ENCODE data around the gene C1orf56. TPM values are rescaled to one million over a fixed set of nuclear protein-coding genes. Genes with fewer than 3 reads are reported as not detected.

Gene C1orf56
- total and polyA plus RNA-seq, 2 donors = 0.80 to 2.1 TPM

DNA sequence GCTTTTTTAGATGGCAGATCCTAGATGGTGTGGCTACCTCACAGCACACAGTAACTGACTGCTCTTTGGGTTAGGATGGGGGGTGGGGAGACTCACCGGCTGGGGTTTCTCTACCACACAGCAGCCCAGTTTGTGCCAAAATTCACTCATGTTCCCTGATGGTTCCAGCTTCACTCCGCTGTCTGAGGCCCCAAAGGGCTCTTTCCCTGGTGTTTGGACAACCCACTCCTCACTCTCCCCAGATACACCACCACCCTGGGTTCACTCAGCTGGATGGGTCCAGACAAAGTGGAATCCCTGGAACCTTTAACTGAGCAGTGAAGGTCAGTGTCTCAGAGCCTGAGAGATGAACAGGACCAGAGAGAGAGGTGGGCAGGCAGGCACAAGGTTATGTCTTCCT is 8.0 kb downstream of the C1orf56 start:
- peaks cover 18 to 45% of the 10 kb centered on the region in 2 donors for H3K4me1 ChIP-seq (ENCODE audit: control insufficient read depth in 2 of 2, insufficient read depth in 2 of 2, low read length in 2 of 2)
- H3K36me3 ChIP-seq (ENCODE audit: control insufficient read depth in 2 of 2, insufficient read depth in 2 of 2, low read length in 1 of 2) = peaks cover 44 to 59% of the 10 kb centered on the region in 2 donors
- DNase-seq (ENCODE audit: low read depth in 6 of 9, low spot score in 9 of 9) = no peak
- 44% methylated on average over 2 of the region's 2 CpGs for whole genome bisulfite sequencing
- no peaks in the 10 kb centered on the region for H3K9me3 ChIP-seq (ENCODE audit: control insufficient read depth in 2 of 2, insufficient read depth in 1 of 2, low read length in 1 of 2)
- no peaks in the 10 kb centered on the region for H3K27me3 ChIP-seq (ENCODE audit: control insufficient read depth in 2 of 2, insufficient read depth in 1 of 2, low read length in 1 of 2)
- H3K4me3 ChIP-seq (ENCODE audit: low read length in 2 of 2) = peak overlapping the region; percentile 13 to 38
- H3K27ac ChIP-seq (ENCODE audit: low read depth in 1 of 2, low read length in 1 of 2) = peak overlapping the region; percentile 69 to 86

DNA sequence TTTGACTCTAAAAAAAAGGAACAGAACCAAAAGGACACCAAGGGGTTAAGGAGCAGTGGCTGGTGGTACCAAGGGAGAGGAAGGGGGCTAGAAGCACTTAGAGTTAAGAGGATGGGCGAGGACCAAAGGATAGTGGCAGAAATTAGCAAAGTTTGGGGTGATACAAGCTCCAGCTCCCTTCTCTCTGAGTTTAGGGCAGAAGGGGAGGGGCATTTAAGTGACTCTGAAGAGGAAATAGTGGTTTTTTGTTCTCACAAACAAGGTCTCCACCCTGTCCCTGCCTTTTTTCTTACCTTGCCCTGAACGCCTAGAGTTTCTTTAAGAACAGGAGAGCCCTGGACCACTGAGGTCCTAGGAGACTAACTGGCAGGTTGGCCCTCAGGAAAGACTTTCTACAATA is 8.6 kb downstream of the C1orf56 start:
- WGBS = 23% methylated on average over 2 of the region's 2 CpGs
- Histone ChIP-seq H3K4me1 (ENCODE audit: control insufficient read depth in 2 of 2, insufficient read depth in 2 of 2, low read length in 2 of 2) (peaks cover 18 to 48% of the 10 kb centered on the region in 2 donors), H3K27me3 (ENCODE audit: control insufficient read depth in 2 of 2, insufficient read depth in 1 of 2, low read length in 1 of 2) (no peaks in the 10 kb centered on the region), H3K9me3 (ENCODE audit: control insufficient read depth in 2 of 2, insufficient read depth in 1 of 2, low read length in 1 of 2) (no peaks in the 10 kb centered on the region), H3K36me3 (ENCODE audit: control insufficient read depth in 2 of 2, insufficient read depth in 2 of 2, low read length in 1 of 2) (peaks cover 44 to 55% of the 10 kb centered on the region in 2 donors), H3K4me3 (ENCODE audit: low read length in 2 of 2) (peak overlapping the region; percentile 13 to 38), H3K27ac (ENCODE audit: low read depth in 1 of 2, low read length in 1 of 2) (peak overlapping the region; percentile 69 to 86)
- peak in 4 of 9 donors; percentile 18 to 74 (median 35) for DNase-seq (ENCODE audit: low read depth in 6 of 9, low spot score in 9 of 9)

- WGBS = 4% methylated on average over 10 of the region's 10 CpGs
- H3K9me3 ChIP-seq (ENCODE audit: control insufficient read depth in 2 of 2, insufficient read depth in 1 of 2, low read length in 1 of 2) = no peaks in the 10 kb centered on the region
- H3K27ac ChIP-seq (ENCODE audit: low read depth in 1 of 2, low read length in 1 of 2) = peak overlapping the region; percentile 95 to 98
- peak overlapping the region; percentile 80 to 88 for H3K4me3 ChIP-seq (ENCODE audit: low read length in 2 of 2)
- peaks cover 23 to 32% of the 10 kb centered on the region in 2 donors for H3K36me3 ChIP-seq (ENCODE audit: control insufficient read depth in 2 of 2, insufficient read depth in 2 of 2, low read length in 1 of 2)
- peaks cover 18 to 49% of the 10 kb centered on the region in 2 donors for H3K4me1 ChIP-seq (ENCODE audit: control insufficient read depth in 2 of 2, insufficient read depth in 2 of 2, low read length in 2 of 2)
- DNase-seq (ENCODE audit: low read depth in 6 of 9, low spot score in 9 of 9) = peak in 4 of 9 donors; percentile 16 to 49 (median 20)
- H3K27me3 ChIP-seq (ENCODE audit: control insufficient read depth in 2 of 2, insufficient read depth in 1 of 2, low read length in 1 of 2) = no peaks in the 10 kb centered on the region
Observed at GRCh38 chr1:151058692-151059091, 11.1 kb downstream of the C1orf56 start.

DNA sequence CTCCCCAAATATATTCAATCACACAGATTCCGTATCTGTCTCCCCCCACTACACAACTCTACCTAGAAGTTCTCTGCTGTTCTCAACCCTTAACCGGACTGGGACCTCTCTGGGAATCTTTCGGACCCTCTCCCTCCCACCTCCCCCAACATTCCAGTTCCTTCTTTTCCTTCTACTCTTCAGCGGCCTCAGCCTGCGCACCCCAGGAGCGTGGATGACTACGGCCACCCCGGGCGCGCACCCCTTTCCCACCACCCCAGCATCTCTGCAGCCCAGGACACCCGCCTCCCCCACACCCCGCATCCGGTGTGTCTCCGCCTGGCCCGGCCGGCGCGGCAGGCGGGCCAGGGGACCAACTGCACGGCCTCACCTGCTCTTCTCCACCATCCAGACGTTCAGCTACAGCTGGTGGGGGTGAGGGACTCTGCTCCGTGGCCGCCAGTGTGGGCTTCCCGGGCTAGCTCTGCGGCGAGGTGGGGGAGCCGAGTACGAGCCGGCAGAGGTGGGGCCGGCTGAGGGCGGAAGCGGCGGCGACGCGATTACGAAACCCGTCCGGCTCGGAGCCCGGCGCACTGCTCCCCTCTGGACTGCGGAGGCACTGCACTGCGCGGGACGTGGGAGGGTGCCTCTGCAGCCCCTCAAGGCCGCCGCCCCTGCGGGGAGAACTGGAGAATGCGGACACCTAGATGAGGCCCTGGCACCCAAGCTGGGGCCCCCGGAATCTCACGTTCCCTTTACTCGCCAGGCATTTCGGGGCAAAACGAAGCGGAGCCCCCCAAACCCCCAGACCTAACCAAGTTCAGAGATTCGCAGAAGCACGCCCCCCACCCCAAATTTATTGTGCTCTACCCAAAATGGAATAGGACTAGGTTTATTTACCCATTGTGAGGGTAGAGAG is 11.8 kb downstream of the C1orf56 start, which contains the start of gene CDC42SE1:
Gene CDC42SE1 (minus strand): TSS at position 514 of the 898 bp plus-strand sequence. CDS start 3,892 bp downstream, outside the sequence.
- Histone ChIP-seq H3K9me3 (ENCODE audit: control insufficient read depth in 2 of 2, insufficient read depth in 1 of 2, low read length in 1 of 2) (no peaks in the 10 kb centered on the region), H3K27me3 (ENCODE audit: control insufficient read depth in 2 of 2, insufficient read depth in 1 of 2, low read length in 1 of 2) (no peaks in the 10 kb centered on the region), H3K36me3 (ENCODE audit: control insufficient read depth in 2 of 2, insufficient read depth in 2 of 2, low read length in 1 of 2) (peaks cover 17 to 30% of the 10 kb centered on the region in 2 donors), H3K4me3 (ENCODE audit: low read length in 2 of 2) (peak within 1 kb of the TSS; percentile 80 to 88), H3K4me1 (ENCODE audit: control insufficient read depth in 2 of 2, insufficient read depth in 2 of 2, low read length in 2 of 2) (peaks cover 18 to 49% of the 10 kb centered on the region in 2 donors), H3K27ac (ENCODE audit: low read depth in 1 of 2, low read length in 1 of 2) (peak within 1 kb of the TSS; percentile 95 to 98)
- peak in 8 of 9 donors; percentile 56 to 92 (median 79) for DNase-seq (ENCODE audit: low read depth in 6 of 9, low spot score in 9 of 9)
- under 1% methylated on average over 58 of the region's 58 CpGs for WGBS

GRCh38 chr1:151060007-151060656 is 12.6 kb downstream of the C1orf56 start, which contains the start of gene MLLT11:
Gene MLLT11, plus strand, starts transcription at chr1:151060397. Its CDS starts 6,828 bp downstream, at chr1:151067225.
- peak in 7 of 9 donors; percentile 58 to 92 (median 78) for DNase-seq (ENCODE audit: low read depth in 6 of 9, low spot score in 9 of 9)
- Histone ChIP-seq H3K4me1 (ENCODE audit: control insufficient read depth in 2 of 2, insufficient read depth in 2 of 2, low read length in 2 of 2) (peaks cover 18 to 47% of the 10 kb centered on the region in 2 donors), H3K27ac (ENCODE audit: low read depth in 1 of 2, low read length in 1 of 2) (peak within 1 kb of the TSS; percentile 95 to 98)

DNA sequence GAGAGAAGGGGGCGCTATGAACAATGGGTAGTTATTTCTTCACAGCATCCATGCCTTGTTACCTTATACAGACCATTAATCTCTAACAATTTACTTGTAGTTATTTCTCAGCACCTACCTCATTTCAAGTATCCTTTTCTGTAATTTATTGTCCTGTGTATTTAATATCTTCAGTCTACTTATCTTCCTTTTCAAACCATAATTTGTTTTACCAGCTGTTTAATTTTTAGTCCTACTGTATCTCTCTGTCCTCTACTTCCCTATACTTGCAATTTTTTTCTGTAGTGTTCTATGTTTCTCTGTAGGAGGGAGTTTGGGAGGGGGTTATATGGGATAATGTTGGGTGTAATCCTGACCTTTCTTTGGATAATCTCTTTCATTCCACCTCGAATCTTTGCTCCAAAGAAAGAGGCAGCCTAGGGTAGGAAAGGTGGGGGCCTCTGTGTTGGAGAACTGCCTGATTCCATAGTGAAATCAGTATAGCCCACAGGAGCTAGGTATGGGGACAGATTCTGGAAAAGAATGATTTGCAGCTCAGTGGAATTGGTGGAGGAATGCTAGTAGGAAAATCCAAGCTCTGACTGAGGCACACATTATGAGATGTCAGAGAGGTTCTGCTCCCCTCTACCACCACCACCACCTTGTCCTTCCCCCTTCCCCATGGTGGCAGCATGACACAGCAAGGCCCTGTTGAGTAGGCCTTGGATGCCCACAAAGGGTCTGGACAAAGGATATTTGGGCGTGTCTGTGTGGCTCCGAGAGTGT is 13.3 kb downstream of the C1orf56 start:
- peak overlapping the region; percentile 95 to 98 for H3K27ac ChIP-seq (ENCODE audit: low read depth in 1 of 2, low read length in 1 of 2)
- peak overlapping the region; percentile 80 to 88 for H3K4me3 ChIP-seq (ENCODE audit: low read length in 2 of 2)
- H3K9me3 ChIP-seq (ENCODE audit: control insufficient read depth in 2 of 2, insufficient read depth in 1 of 2, low read length in 1 of 2) = no peaks in the 10 kb centered on the region
- peaks cover 14 to 40% of the 10 kb centered on the region in 2 donors for H3K4me1 ChIP-seq (ENCODE audit: control insufficient read depth in 2 of 2, insufficient read depth in 2 of 2, low read length in 2 of 2)
- 58% methylated on average over 4 of the region's 4 CpGs for WGBS
- no peaks in the 10 kb centered on the region for H3K27me3 ChIP-seq (ENCODE audit: control insufficient read depth in 2 of 2, insufficient read depth in 1 of 2, low read length in 1 of 2)
- DNase-seq (ENCODE audit: low read depth in 6 of 9, low spot score in 9 of 9) = peak in 2 of 9 donors; percentile 22 to 42
- H3K36me3 ChIP-seq (ENCODE audit: control insufficient read depth in 2 of 2, insufficient read depth in 2 of 2, low read length in 1 of 2) = peaks cover 2 to 18% of the 10 kb centered on the region in 2 donors

More at GRCh38 chr1:151060007-151060656, 12.6 kb downstream of the C1orf56 start, which contains the start of gene MLLT11:
- Histone ChIP-seq H3K27me3 (ENCODE audit: control insufficient read depth in 2 of 2, insufficient read depth in 1 of 2, low read length in 1 of 2) (no peaks in the 10 kb centered on the region), H3K4me3 (ENCODE audit: low read length in 2 of 2) (peak within 1 kb of the TSS; percentile 80 to 88), H3K36me3 (ENCODE audit: control insufficient read depth in 2 of 2, insufficient read depth in 2 of 2, low read length in 1 of 2) (peaks cover 9 to 25% of the 10 kb centered on the region in 2 donors), H3K9me3 (ENCODE audit: control insufficient read depth in 2 of 2, insufficient read depth in 1 of 2, low read length in 1 of 2) (no peaks in the 10 kb centered on the region)
- under 1% methylated on average over 15 of the region's 15 CpGs for WGBS

DNA sequence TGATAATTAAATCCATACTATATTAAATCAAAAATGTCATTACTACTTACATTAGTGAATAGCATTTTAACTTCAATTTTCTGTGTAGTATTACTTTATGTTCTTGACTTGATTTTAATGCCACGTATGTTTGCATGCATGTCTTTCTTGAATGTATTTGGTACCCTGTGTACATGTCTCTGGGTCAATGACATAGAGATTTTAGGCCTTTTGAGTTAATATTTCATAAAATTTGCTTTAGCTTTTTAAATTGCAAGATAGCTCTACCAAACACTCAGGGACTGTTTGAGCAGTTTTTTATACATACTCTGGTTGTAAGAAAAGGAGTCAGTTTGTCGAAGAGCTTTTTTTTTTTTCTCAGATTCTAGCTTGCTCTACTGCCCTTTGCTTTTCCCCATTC is 14.2 kb downstream of the C1orf56 start:
- Histone ChIP-seq H3K27me3 (ENCODE audit: control insufficient read depth in 2 of 2, insufficient read depth in 1 of 2, low read length in 1 of 2) (no peaks in the 10 kb centered on the region), H3K36me3 (ENCODE audit: control insufficient read depth in 2 of 2, insufficient read depth in 2 of 2, low read length in 1 of 2) (peaks cover 3 to 15% of the 10 kb centered on the region in 2 donors), H3K4me1 (ENCODE audit: control insufficient read depth in 2 of 2, insufficient read depth in 2 of 2, low read length in 2 of 2) (peaks cover 7 to 32% of the 10 kb centered on the region in 2 donors), H3K27ac (ENCODE audit: low read depth in 1 of 2, low read length in 1 of 2) (no peak overlapping the region), H3K9me3 (ENCODE audit: control insufficient read depth in 2 of 2, insufficient read depth in 1 of 2, low read length in 1 of 2) (no peaks in the 10 kb centered on the region), H3K4me3 (ENCODE audit: low read length in 2 of 2) (peak overlapping the region in 1 of 2 donors; percentile 88)
- WGBS = 86% methylated on average over 2 of the region's 2 CpGs
- DNase-seq (ENCODE audit: low read depth in 6 of 9, low spot score in 9 of 9) = no peak

DNA sequence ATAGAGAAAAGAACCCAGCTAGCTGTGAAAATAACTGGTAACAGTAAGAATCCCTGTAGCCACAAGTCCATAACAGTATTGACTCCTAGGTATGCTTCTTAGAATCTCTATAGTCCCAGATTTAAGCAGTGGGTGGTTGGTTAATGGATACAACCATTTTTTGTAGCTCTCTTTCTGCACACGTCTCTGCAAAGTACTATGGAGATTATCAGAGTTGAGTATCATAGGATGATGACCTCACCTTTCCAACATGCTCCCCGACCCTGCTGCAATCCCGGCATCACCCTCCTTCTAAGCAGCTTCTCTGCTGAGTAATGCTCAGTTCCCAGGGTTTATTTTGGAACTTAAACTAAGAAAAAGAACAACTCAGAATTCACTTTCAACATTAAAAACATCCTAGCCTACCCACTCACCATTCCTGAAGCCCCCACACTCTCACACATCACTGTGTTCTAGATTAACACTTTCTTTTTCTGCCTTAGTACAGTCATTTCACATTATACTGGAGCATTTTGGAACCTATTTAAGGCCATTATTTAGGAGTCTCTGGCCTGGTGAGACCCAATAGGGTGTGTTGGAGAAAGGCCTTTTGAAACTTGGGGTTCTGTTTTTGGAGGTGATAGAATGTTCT is 15.3 kb downstream of the C1orf56 start:
- H3K4me3 ChIP-seq (ENCODE audit: low read length in 2 of 2) = no peak overlapping the region
- 98% methylated on average over 3 of the region's 3 CpGs for WGBS
- peaks cover 9 to 23% of the 10 kb centered on the region in 2 donors for H3K36me3 ChIP-seq (ENCODE audit: control insufficient read depth in 2 of 2, insufficient read depth in 2 of 2, low read length in 1 of 2)
- no peaks in the 10 kb centered on the region for H3K9me3 ChIP-seq (ENCODE audit: control insufficient read depth in 2 of 2, insufficient read depth in 1 of 2, low read length in 1 of 2)
- peaks cover 0 to 20% of the 10 kb centered on the region in 2 donors for H3K4me1 ChIP-seq (ENCODE audit: control insufficient read depth in 2 of 2, insufficient read depth in 2 of 2, low read length in 2 of 2)
- DNase-seq (ENCODE audit: low read depth in 6 of 9, low spot score in 9 of 9) = no peak
- H3K27me3 ChIP-seq (ENCODE audit: control insufficient read depth in 2 of 2, insufficient read depth in 1 of 2, low read length in 1 of 2) = no peaks in the 10 kb centered on the region
- H3K27ac ChIP-seq (ENCODE audit: low read depth in 1 of 2, low read length in 1 of 2) = no peak overlapping the region

All from thymus (tissue), 11 donors.